ENCODE measurements around the gene GSX2.

GSX2 gene

GRCh38 chr4:54077812-54078211, 22.2 kb upstream of the GSX2 start:
- DNase-seq (ENCODE audit: low read depth), result peak; percentile 91

- peak; percentile 100 for DNase-seq (ENCODE audit: low read depth)
Observed at GRCh38 chr4:54082168-54082567, 17.8 kb upstream of the GSX2 start.

- peak; percentile 86 for DNase-seq (ENCODE audit: low read depth)
Observed at GRCh38 chr4:54085284-54085683, 14.7 kb upstream of the GSX2 start.

- DNase-seq (ENCODE audit: low read depth), result no peak
Observed at GRCh38 chr4:54089875-54090274, 10.1 kb upstream of the GSX2 start.

GRCh38 chr4:54090404-54090803, 9.6 kb upstream of the GSX2 start:
- no peak for DNase-seq (ENCODE audit: low read depth)

GRCh38 chr4:54090804-54091623, 8.9 kb upstream of the GSX2 start:
- DNase-seq (ENCODE audit: low read depth), result no peak

GRCh38 chr4:54091637-54092404, 8.1 kb upstream of the GSX2 start:
- DNase-seq (ENCODE audit: low read depth), result peak; percentile 71

GRCh38 chr4:54092405-54093323, 7.3 kb upstream of the GSX2 start:
- no peak for DNase-seq (ENCODE audit: low read depth)

- DNase-seq (ENCODE audit: low read depth), result no peak
Observed at GRCh38 chr4:54093324-54094240, 6.4 kb upstream of the GSX2 start.

GRCh38 chr4:54094451-54094850, 5.5 kb upstream of the GSX2 start:
- no peak for DNase-seq (ENCODE audit: low read depth)

GRCh38 chr4:54095110-54095825, 4.7 kb upstream of the GSX2 start:
- no peak for DNase-seq (ENCODE audit: low read depth)

GRCh38 chr4:54096295-54096962, 3.5 kb upstream of the GSX2 start:
- no peak for DNase-seq (ENCODE audit: low read depth)

GRCh38 chr4:54097152-54097551, 2.8 kb upstream of the GSX2 start:
- no peak for DNase-seq (ENCODE audit: low read depth)

- no peak for DNase-seq (ENCODE audit: low read depth)
Observed at GRCh38 chr4:54098375-54098774, 1.6 kb upstream of the GSX2 start.

- DNase-seq (ENCODE audit: low read depth), result no peak
Observed at GRCh38 chr4:54099287-54099747, 646 bp upstream of the GSX2 start.

GRCh38 chr4:54100595-54101189, 729 bp downstream of the GSX2 start:
- no peak for DNase-seq (ENCODE audit: low read depth)

GRCh38 chr4:54101190-54102041, 1.5 kb downstream of the GSX2 start:
- no peak for DNase-seq (ENCODE audit: low read depth)

- no peak for DNase-seq (ENCODE audit: low read depth)
Observed at GRCh38 chr4:54102531-54103106, 2.7 kb downstream of the GSX2 start.

Data from HS-27A (cell line).